ENCODE results near the gene DRG1. TPM values are rescaled to one million over a fixed set of nuclear protein-coding genes. Genes with fewer than 3 reads are reported as not detected.

The DRG1 gene, protein sequence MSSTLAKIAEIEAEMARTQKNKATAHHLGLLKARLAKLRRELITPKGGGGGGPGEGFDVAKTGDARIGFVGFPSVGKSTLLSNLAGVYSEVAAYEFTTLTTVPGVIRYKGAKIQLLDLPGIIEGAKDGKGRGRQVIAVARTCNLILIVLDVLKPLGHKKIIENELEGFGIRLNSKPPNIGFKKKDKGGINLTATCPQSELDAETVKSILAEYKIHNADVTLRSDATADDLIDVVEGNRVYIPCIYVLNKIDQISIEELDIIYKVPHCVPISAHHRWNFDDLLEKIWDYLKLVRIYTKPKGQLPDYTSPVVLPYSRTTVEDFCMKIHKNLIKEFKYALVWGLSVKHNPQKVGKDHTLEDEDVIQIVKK
- 10 to 100 TPM; 26.5 to 67.3 (median 41.2) TPM for total RNA-seq

GRCh38 chr22:31399211-31400022, at the start of gene DRG1:
Gene DRG1, plus strand, starts transcription at chr22:31399604. Its CDS starts 80 bp downstream, at chr22:31399684.
- 0 to 1% methylated on average over 24 to 34 of the region's 72 CpGs for WGBS, 2 donors
- no peaks in the 10 kb centered on the region for H3K9me3 ChIP-seq
- H3K27ac ChIP-seq, result peak within 1 kb of the TSS; percentile 87 to 96 (median 92)
- H3K27me3 ChIP-seq, result no peaks in the 10 kb centered on the region
- H3K4me1 ChIP-seq, result peaks cover 0 to 37% (median 11%) of the 10 kb centered on the region in 3 donors
- intact Hi-C loops (cut with DNase I), result no loop called here
- peak; percentile 82 for DNase-seq
- peak within 1 kb of the TSS; percentile 56 to 93 (median 83) for H3K4me3 ChIP-seq
- peaks cover 0 to 37% (median 13%) of the 10 kb centered on the region in 3 donors for H3K36me3 ChIP-seq
- TF ChIP-seq, protein P1, sequence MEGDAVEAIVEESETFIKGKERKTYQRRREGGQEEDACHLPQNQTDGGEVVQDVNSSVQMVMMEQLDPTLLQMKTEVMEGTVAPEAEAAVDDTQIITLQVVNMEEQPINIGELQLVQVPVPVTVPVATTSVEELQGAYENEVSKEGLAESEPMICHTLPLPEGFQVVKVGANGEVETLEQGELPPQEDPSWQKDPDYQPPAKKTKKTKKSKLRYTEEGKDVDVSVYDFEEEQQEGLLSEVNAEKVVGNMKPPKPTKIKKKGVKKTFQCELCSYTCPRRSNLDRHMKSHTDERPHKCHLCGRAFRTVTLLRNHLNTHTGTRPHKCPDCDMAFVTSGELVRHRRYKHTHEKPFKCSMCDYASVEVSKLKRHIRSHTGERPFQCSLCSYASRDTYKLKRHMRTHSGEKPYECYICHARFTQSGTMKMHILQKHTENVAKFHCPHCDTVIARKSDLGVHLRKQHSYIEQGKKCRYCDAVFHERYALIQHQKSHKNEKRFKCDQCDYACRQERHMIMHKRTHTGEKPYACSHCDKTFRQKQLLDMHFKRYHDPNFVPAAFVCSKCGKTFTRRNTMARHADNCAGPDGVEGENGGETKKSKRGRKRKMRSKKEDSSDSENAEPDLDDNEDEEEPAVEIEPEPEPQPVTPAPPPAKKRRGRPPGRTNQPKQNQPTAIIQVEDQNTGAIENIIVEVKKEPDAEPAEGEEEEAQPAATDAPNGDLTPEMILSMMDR (IDR thresholded peaks at IDR 0.05), result peak in 4 of 6 experiments; percentile 20 to 28 (median 21)
- TF ChIP-seq POLR2A (IDR thresholded peaks at IDR 0.05), result peak in 3 of 4 donors; percentile 75 to 96 (median 95)

GRCh38 chr22:31349960-31350359, 49.4 kb upstream of the DRG1 start:
- Histone ChIP-seq H3K27me3 (peaks cover 0 to 12% (median 0%) of the 10 kb centered on the region in 4 donors), H3K4me3 (no peak overlapping the region)
- intact Hi-C loops (cut with DNase I), result no loop called here

DNA sequence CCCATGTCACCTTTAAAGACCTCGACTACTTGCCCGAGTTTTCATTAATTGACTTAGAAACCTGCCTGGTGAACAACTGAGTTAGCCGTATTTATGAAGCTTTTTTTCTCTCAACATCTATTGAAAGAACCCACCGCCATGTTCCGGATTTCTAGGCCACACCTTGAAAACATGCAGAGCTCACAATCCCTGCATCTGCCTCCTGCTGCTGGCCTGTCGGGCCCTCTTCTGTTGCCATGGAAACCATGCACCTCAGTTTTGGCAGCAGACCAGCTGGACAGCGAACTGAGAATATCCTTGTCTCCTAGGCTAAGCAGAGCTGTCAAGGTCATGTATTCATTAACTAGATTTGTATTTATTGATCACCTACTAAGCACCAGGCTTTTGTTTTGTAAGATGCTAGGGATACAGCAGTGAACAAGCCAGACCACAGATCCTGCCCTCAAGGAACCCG, 49.0 kb upstream of the DRG1 start:
- TF ChIP-seq POLR2A (IDR thresholded peaks at IDR 0.05), result no peak
- TF ChIP-seq, protein P1 (IDR thresholded peaks at IDR 0.05), result no peak
- WGBS, 2 donors, result 43 to 45% methylated on average over 5 to 8 of the region's 8 CpGs
- Histone ChIP-seq H3K4me3 (no peak overlapping the region), H3K9me3 (no peaks in the 10 kb centered on the region), H3K4me1 (peaks cover 4 to 24% (median 12%) of the 10 kb centered on the region in 3 donors), H3K27ac (no peak overlapping the region), H3K27me3 (peaks cover 0 to 16% (median 0%) of the 10 kb centered on the region in 4 donors), H3K36me3 (no peaks in the 10 kb centered on the region)
- intact Hi-C loops (cut with DNase I), result no loop called here
- DNase-seq, result no peak

More at GRCh38 chr22:31349960-31350359, 49.4 kb upstream of the DRG1 start:
- TF ChIP-seq POLR2A (IDR thresholded peaks at IDR 0.05), result no peak
- TF ChIP-seq, protein P1 (IDR thresholded peaks at IDR 0.05), result no peak
- Histone ChIP-seq H3K9me3 (no peaks in the 10 kb centered on the region), H3K27ac (no peak overlapping the region), H3K36me3 (no peaks in the 10 kb centered on the region), H3K4me1 (peaks cover 9 to 29% (median 17%) of the 10 kb centered on the region in 3 donors)
- DNase-seq, result no peak

GRCh38 chr22:31354515-31354914, 44.9 kb upstream of the DRG1 start:
- WGBS, 2 donors, result 59 to 68% methylated on average over 5 of the region's 5 CpGs
- no peak for DNase-seq
- peaks cover 0 to 40% (median 0%) of the 10 kb centered on the region in 4 donors for H3K27me3 ChIP-seq
- no peak for TF ChIP-seq POLR2A (IDR thresholded peaks at IDR 0.05)
- TF ChIP-seq, protein P1 (IDR thresholded peaks at IDR 0.05), result no peak
- no peak overlapping the region for H3K4me3 ChIP-seq
- H3K36me3 ChIP-seq, result no peaks in the 10 kb centered on the region
- H3K4me1 ChIP-seq, result no peaks in the 10 kb centered on the region
- H3K9me3 ChIP-seq, result no peaks in the 10 kb centered on the region
- H3K27ac ChIP-seq, result no peak overlapping the region
- intact Hi-C loops (cut with DNase I), result no loop called here

All from esophagus squamous epithelium (tissue), 5 donors.